ENCODE measurements around the gene JADE2.

DNA sequence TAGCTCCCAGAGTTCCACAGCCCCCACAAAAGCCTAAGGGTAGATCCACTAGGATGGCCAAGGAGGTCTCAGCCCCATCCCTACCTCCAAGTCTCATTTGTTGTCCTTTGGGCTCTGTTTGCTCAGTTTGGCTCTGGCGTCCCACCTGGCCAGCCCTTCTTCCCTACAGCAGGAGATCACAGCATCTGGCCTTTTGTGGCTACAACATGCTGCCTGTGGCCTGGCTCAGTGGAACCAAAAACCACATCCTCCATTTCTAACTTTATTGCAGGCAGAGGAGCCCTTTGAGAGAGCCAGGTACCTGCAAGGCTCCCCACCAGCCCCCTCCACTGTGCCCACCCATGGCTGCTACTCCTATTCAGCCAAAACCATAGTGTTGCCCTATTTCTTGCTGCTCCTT is 11.4 kb downstream of the JADE2 start:
- TF ChIP-seq POLR2AphosphoS5 (IDR thresholded peaks at IDR 0.05): no peak
- TF ChIP-seq EP300 (IDR thresholded peaks at IDR 0.05): no peak
- TF ChIP-seq, protein P1, sequence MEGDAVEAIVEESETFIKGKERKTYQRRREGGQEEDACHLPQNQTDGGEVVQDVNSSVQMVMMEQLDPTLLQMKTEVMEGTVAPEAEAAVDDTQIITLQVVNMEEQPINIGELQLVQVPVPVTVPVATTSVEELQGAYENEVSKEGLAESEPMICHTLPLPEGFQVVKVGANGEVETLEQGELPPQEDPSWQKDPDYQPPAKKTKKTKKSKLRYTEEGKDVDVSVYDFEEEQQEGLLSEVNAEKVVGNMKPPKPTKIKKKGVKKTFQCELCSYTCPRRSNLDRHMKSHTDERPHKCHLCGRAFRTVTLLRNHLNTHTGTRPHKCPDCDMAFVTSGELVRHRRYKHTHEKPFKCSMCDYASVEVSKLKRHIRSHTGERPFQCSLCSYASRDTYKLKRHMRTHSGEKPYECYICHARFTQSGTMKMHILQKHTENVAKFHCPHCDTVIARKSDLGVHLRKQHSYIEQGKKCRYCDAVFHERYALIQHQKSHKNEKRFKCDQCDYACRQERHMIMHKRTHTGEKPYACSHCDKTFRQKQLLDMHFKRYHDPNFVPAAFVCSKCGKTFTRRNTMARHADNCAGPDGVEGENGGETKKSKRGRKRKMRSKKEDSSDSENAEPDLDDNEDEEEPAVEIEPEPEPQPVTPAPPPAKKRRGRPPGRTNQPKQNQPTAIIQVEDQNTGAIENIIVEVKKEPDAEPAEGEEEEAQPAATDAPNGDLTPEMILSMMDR (IDR thresholded peaks at IDR 0.05): no peak

Measured in upper lobe of left lung (tissue), 4 donors.